Measurements from ENCODE around the gene GAB2. TPM values are rescaled to one million over a fixed set of nuclear protein-coding genes. Genes with fewer than 3 reads are reported as not detected.

Gene GAB2
- total and polyA plus RNA-seq, 10 of the 15 experiments (the other 5 are each of a cell fraction or from before 2014, with no cell fraction given), result 0.69 to 12.6 (median 3.8) TPM

DNA sequence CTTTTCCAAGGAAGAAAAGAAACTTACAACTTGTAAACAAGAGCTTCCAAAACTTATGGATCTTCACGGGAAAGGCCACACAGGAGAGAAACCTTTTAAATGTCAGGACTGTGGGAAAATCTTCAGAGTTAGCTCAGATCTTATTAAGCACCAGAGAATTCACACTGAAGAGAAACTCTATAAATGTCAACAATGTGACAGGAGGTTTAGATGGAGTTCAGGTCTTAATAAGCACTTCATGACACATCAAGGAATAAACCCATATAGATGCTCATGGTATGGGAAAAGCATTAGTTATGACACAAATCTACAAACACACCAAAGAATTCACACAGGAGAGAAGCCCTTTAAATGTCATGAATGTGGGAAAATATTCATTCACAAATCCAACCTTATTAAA, 32.4 kb downstream of the GAB2 start:
- FAIRE-seq (no peak), DNase-seq (ENCODE audit: low read depth, low spot score) (no peak), ATAC-seq (no peak)
- in situ Hi-C loops (cut with MboI) (no loop called here), intact Hi-C loops (cut with micrococcal nuclease; ENCODE audit: unreplicated experiment) (no loop called here)
- ChIA-PET RAD21 (ENCODE audit: unreplicated experiment) (no interaction called here), CTCF (interaction anchor here (1.0 to 2.0 kb wide), 2 partner anchors 10 to 180 kb away, joined by 3 to 8 read pairs; no protein-coding TSS in a partner anchor), SMC1A (ENCODE audit: uncharacterized antibody, unreplicated experiment) (interaction anchor here (1.2 to 2.6 kb wide), 2 partner anchors 47 to 157 kb away, joined by 3 to 9 read pairs; no protein-coding TSS in a partner anchor), POLR2A (interaction anchor here (0.6 kb wide), 1 partner anchor 243 kb away, joined by 3 read pairs; no protein-coding TSS in a partner anchor)
- no peaks in the 10 kb centered on the region for H3K79me2 ChIP-seq (ENCODE audit: control insufficient read depth, insufficient read depth, low read length)
- no peak overlapping the region for H3K4me3 ChIP-seq
- no peaks in the 10 kb centered on the region for H3K4me1 ChIP-seq (ENCODE audit: control insufficient read depth, insufficient read depth, low read length)
- no peak overlapping the region for H3K27ac ChIP-seq (ENCODE audit: control insufficient read depth, insufficient read depth)
- H3K9me3 ChIP-seq (replicated peaks; ENCODE audit: control insufficient read depth, insufficient read depth, low read length), result peaks cover 4% of the 10 kb centered on the region; the same call in 2 of the 3 replicates
- H3K27me3 ChIP-seq (replicated peaks in 1 of 2; ENCODE audit: control insufficient read depth in 2 of 2, insufficient read depth in 2 of 2, low read length in 1 of 2), result no peaks in the 10 kb centered on the region
- H4K20me1 ChIP-seq (ENCODE audit: control insufficient read depth, insufficient read depth), result no peaks in the 10 kb centered on the region
- H3K36me3 ChIP-seq (ENCODE audit: control insufficient read depth in 2 of 2, insufficient read depth in 2 of 2, low read length in 1 of 2), result no peaks in the 10 kb centered on the region
- no peak overlapping the region for H3K9ac ChIP-seq (ENCODE audit: control insufficient read depth, insufficient read depth, low read length)
- no TSS peak for BruUV-seq (replicated peaks)
- 95% methylated on average over 1 of the region's 1 CpG for WGBS (ENCODE audit: insufficient coverage, insufficient replicate concordance, low lambda C conversion rate, missing lambda C conversion rate)
- H2AFZ ChIP-seq (ENCODE audit: control insufficient read depth, low read depth, low read length), result no peak overlapping the region
- no peak overlapping the region for H3K4me2 ChIP-seq (ENCODE audit: control insufficient read depth, insufficient read depth)
- TF ChIP-seq ELK1 (IDR thresholded peaks at IDR 0.05; ENCODE audit: low read depth, low read length), result no peak
- TF ChIP-seq, protein P1, sequence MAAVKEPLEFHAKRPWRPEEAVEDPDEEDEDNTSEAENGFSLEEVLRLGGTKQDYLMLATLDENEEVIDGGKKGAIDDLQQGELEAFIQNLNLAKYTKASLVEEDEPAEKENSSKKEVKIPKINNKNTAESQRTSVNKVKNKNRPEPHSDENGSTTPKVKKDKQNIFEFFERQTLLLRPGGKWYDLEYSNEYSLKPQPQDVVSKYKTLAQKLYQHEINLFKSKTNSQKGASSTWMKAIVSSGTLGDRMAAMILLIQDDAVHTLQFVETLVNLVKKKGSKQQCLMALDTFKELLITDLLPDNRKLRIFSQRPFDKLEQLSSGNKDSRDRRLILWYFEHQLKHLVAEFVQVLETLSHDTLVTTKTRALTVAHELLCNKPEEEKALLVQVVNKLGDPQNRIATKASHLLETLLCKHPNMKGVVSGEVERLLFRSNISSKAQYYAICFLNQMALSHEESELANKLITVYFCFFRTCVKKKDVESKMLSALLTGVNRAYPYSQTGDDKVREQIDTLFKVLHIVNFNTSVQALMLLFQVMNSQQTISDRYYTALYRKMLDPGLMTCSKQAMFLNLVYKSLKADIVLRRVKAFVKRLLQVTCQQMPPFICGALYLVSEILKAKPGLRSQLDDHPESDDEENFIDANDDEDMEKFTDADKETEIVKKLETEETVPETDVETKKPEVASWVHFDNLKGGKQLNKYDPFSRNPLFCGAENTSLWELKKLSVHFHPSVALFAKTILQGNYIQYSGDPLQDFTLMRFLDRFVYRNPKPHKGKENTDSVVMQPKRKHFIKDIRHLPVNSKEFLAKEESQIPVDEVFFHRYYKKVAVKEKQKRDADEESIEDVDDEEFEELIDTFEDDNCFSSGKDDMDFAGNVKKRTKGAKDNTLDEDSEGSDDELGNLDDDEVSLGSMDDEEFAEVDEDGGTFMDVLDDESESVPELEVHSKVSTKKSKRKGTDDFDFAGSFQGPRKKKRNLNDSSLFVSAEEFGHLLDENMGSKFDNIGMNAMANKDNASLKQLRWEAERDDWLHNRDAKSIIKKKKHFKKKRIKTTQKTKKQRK (IDR thresholded peaks at IDR 0.05; ENCODE audit: low read depth, low read length), result no peak
- TF ChIP-seq IRF3 (IDR thresholded peaks at IDR 0.05), result no peak
- no peak for TF ChIP-seq NRF1 (conservative IDR thresholded peaks at IDR 0.05; ENCODE audit: low read depth, low read length)
- no peak for TF ChIP-seq PML (IDR thresholded peaks at IDR 0.05; ENCODE audit: low read length)
- TF ChIP-seq SP1 (IDR thresholded peaks at IDR 0.05; ENCODE audit: low read depth, low read length), result no peak
- TF ChIP-seq LARP7 (IDR thresholded peaks at IDR 0.05), result no peak
- no peak for TF ChIP-seq RAD51 (IDR thresholded peaks at IDR 0.05)
- TF ChIP-seq PKNOX1 (IDR thresholded peaks at IDR 0.05), result no peak
- TF ChIP-seq, protein P2, sequence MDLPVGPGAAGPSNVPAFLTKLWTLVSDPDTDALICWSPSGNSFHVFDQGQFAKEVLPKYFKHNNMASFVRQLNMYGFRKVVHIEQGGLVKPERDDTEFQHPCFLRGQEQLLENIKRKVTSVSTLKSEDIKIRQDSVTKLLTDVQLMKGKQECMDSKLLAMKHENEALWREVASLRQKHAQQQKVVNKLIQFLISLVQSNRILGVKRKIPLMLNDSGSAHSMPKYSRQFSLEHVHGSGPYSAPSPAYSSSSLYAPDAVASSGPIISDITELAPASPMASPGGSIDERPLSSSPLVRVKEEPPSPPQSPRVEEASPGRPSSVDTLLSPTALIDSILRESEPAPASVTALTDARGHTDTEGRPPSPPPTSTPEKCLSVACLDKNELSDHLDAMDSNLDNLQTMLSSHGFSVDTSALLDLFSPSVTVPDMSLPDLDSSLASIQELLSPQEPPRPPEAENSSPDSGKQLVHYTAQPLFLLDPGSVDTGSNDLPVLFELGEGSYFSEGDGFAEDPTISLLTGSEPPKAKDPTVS (IDR thresholded peaks at IDR 0.05; ENCODE audit: low read depth, low read length), result no peak
- TF ChIP-seq NKRF (conservative IDR thresholded peaks at IDR 0.05), result no peak
- TF ChIP-seq MYB (IDR thresholded peaks at IDR 0.05; ENCODE audit: borderline replicate concordance, low read depth, low read length), result no peak
- TF ChIP-seq ZSCAN29 (IDR thresholded peaks at IDR 0.05), result no peak
- TF ChIP-seq ETV6 (conservative IDR thresholded peaks at IDR 0.05 in 1 of 2, IDR thresholded peaks at IDR 0.05 in 1 of 2; ENCODE audit: borderline replicate concordance in 1 of 2, low read depth in 1 of 2), result no peak
